ENCODE data around the gene GFRA4.

The GFRA4 gene

GRCh38 chr20:3693376-3693775 is 30.2 kb upstream of the GFRA4 start:
- DNase-seq: no peak

DNA sequence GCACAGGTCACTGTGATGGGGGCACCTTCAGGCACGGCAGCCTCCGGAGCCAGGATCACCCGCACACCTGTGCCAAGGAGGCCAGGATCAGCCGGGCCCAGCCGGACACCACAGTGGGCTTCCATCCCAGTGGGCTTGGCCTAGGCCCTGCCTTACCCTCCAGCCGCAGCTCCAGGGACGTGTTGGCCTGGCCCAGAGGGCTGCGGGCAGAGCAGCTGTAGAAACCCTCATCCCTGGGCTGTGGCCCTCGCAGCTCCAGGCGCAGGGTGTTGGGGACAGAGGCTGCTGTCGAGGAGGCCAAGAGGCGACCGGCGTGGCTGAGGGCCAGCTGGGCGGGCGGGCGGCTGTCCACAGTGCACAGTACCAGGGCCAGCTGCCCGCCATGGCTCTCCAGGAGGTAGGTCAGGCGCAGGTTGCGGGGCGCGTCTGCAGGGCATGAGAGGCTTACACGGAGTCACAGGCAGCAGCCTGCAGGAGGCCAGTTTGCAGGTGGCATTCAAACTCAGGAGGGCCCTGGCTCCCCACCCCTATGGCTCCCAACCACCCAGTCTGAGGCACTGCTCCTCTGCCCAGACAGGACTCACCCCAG is 29.6 kb upstream of the GFRA4 start:
- DNase-seq: no peak

GRCh38 chr20:3691897-3692296 is 28.7 kb upstream of the GFRA4 start:
- no peak for DNase-seq

- no peak for DNase-seq
These were observed 28.1 kb upstream of the GFRA4 start for GRCh38 chr20:3691306-3691705.

DNA sequence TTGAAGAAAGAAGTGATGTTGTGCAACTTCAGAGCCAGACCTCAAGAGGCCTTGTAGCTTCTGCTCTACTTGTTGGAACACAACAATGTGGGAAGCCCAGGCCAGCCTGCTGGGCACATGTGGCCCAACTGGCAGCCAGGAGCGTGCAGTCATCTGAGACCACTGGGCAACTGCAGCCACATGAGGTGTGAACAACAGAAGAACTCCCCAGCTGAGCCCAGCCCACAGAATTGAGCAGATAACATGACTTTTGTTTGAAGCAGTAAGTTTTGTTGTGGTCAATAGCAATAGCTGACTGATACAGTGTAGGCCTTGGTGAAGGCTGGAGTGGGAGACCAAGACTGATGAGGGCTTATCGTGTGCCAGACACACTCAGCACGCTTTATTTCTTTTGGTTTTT is 27.2 kb upstream of the GFRA4 start:
- no peak for DNase-seq

DNA sequence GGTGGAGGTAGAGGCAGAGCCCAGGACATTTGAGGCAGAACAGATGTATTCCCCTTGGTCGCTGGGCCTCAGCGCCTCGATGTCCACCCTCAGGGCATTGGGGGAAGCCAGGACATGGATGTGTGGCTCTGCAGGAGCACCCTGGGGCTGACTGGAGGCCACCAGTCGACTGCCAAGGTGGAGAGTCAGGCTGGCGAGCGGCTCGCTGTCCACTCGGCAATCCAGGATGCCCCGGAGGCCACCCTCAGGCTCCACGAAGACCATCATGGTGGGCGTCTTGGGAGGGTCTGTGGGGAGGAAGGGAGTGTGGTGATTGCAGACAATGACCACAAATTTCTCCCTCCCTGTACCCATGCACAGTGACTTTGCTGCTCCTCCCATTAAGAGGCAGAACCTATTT is 26.8 kb upstream of the GFRA4 start:
- DNase-seq: no peak

DNA sequence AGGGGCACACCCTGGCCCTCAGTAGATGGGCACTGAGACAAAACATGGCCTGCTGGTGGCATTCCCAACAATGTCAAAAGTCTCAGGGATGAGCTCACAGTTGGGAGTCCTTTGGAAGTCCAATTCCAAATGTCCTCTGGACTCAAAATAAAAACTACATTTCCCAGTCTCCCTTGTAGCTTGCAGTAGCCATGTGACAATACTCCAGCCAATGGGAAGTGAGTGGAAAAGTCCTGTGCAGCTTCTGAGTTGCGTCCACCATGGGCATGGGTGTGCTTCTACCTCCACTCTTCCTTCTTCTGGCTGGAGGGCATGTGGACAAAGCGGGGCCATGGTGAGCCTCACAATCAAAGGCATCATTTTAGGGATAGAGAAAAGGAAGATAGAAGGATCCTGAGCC is 24.5 kb upstream of the GFRA4 start:
- DNase-seq: no peak

GRCh38 chr20:3686867-3687321 is 23.7 kb upstream of the GFRA4 start:
- DNase-seq: no peak

DNA sequence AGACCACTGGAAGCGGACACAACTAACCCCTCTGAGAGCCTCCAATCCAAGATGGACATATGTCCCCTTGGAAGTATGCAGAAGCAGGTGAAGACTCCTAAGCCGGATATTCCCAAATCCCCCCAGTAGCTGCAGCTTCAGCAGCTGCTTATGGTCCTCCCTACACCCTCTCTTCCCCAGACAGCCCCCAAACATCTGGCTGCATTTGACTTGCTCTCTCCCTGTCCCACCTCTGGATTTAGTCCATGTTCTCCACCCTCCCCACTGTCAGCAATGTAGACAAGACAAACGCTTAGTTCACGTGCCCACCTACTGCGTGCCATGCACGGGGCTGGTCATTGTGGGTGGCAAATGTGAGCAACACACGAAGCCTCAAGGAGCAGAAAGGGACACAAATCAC is 23.2 kb upstream of the GFRA4 start:
- no peak for DNase-seq

DNA sequence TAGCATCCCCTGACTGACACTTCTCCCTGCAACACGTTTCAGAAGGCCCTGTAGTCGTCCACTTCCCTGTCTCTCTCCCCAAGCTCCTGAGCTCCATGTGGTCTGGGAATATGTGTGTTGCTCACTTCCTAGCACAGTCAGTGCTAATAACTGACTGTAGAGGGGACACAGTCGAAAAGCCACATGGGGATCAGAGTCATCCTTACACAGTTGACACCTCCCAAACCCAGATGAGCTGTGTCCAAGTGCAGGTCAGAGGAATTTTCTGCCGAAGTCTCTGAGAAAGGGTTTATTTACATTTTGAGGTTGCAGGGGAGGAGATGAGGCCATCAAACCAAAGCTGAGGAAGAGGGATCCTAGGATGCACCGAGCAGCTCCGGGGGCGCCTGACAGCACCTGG is 22.1 kb upstream of the GFRA4 start:
- DNase-seq: no peak

- DNase-seq: no peak
These were observed 19.0 kb upstream of the GFRA4 start, which contains the start of gene ADAM33 for GRCh38 chr20:3681931-3682781. TSS of gene ADAM33 (minus strand) at chr20:3682010. CDS start at chr20:3682004, 6 bp downstream.

- DNase-seq: no peak
These were observed 18.2 kb upstream of the GFRA4 start for GRCh38 chr20:3681352-3681930.

GRCh38 chr20:3680701-3681351 is 17.6 kb upstream of the GFRA4 start:
- no peak for DNase-seq

DNA sequence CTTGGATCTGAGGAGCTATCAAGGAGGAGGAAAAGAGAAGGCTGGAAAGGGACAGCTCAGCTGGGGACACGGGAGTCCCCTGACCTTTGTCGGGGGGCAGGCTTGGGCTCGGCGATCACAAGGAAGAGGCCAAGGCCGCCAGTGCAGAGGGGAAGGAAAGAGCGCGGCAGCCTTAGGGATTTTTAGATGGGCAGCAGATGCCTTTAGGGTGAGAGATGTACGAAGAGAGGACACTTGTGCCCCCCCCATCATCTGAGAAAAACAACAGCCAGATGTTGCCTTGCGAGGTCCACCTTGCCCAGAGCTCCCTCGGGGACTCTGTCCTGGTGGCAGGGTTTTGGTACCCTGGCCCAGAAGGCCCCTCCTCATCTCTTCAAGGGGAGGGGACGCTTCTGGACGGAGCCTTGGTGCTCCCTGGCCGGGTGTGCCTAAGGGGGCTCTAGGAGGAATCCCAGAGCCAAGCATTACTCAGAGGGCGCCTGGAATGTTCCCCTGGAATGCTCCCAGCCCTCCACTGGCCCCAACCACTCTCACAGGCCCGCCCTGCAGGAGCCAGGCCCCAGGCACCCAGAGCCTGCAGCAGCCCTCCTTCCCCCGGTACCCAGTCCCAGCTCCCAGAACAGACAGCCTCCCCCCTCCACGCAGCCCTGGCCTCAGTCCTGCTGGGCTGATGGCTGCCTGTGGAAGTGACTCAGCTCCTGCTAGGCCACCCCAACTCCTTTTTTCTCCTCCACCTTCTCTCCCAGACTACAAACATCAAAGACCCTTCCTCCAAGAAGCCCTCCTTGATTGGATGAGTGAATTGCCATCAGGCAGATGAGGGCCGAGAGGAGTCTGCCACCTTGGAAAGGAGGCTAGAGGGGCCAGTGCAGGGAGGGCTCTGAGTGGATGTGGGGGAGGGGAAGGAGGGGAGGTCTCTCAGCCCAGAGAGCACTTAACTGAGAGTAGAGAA is 16.8 kb upstream of the GFRA4 start:
- DNase-seq: no peak

GRCh38 chr20:3678856-3679720 is 15.9 kb upstream of the GFRA4 start:
- DNase-seq: no peak

- no peak for DNase-seq
These were observed 15.0 kb upstream of the GFRA4 start for GRCh38 chr20:3678198-3678597.

GRCh38 chr20:3677733-3678132 is 14.5 kb upstream of the GFRA4 start:
- no peak for DNase-seq

DNA sequence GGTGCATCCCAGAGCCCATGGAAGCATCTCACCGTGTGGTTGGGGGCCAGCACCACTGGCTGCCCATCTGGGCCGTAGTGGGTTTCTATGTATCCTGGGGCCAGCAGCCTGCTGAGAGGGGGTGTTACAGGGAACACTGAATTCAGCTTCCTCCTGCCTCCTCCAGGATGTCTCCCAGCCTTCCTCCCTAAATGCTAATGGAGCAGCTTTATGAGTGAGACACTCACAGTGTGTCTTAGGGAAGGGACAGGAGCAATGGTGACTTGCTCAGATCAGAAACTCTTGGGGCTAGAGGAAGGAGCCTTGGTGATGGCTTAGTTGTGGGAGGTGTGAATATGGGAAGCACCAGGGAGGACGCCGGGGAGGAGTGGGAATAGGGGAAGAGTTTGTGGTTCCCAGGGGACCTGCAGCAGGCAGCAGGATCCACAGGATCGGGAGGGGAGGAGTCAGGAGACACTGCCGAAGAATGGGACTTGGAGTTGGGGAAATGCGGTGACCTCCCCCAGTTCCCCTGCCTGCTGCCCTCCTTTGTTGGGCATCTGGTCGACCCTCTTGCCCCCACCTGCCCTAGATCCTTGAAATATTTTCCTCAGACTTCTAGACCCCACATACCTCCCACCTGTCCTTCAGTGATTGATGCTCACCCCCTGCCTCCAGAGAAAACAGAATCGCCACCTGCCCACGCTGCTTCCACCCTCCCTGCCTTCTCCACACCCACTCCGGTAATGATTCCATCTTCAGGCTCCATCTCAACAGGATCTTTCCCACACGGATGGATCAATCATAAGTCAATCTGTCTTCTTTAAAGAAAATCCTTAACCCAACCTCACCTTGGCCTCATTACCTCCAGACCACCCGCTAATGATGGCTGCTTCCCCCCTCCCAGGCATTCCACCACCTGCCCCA is 12.0 kb upstream of the GFRA4 start:
- no peak for DNase-seq

- no peak for DNase-seq
These were observed 11.2 kb upstream of the GFRA4 start for GRCh38 chr20:3674447-3674846.
